ENCODE results near the gene RECK. TPM values are rescaled to one million over a fixed set of nuclear protein-coding genes. Genes with fewer than 3 reads are reported as not detected.
"Not testable (repeated sequence)": the region's sequence is repeated elsewhere in the genome, so short reads cannot be mapped to it uniquely, and the experiment has no call there.

RECK gene
- total RNA-seq, 1 donor from 2014 or later = 5.7 TPM

DNA sequence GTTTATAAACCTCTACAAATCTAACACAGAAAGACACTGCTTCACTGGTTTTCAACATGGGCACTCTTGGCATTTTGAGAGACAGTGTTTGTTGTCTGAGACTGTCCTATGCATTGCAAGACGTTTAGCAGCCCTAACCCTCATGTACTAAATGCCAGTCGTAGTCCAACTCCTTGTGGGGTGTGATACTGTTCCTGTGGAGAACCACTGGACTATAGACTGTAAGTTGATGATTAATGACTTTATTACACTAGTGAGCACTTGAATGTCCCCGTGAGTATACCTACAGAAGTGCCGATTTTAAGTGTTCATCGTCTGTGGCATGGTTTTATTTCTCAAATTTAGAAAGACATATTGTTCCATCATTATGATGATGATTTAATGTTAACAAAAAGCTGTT, 46.2 kb downstream of the RECK start:
- no peak overlapping the region for H3K4me3 ChIP-seq (ENCODE audit: low read depth, low read length)
- no peak for DNase-seq (ENCODE audit: low read depth)
- TF ChIP-seq, protein P1, sequence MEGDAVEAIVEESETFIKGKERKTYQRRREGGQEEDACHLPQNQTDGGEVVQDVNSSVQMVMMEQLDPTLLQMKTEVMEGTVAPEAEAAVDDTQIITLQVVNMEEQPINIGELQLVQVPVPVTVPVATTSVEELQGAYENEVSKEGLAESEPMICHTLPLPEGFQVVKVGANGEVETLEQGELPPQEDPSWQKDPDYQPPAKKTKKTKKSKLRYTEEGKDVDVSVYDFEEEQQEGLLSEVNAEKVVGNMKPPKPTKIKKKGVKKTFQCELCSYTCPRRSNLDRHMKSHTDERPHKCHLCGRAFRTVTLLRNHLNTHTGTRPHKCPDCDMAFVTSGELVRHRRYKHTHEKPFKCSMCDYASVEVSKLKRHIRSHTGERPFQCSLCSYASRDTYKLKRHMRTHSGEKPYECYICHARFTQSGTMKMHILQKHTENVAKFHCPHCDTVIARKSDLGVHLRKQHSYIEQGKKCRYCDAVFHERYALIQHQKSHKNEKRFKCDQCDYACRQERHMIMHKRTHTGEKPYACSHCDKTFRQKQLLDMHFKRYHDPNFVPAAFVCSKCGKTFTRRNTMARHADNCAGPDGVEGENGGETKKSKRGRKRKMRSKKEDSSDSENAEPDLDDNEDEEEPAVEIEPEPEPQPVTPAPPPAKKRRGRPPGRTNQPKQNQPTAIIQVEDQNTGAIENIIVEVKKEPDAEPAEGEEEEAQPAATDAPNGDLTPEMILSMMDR (conservative IDR thresholded peaks at IDR 0.05; ENCODE audit: low read depth, low read length) = no peak

DNA sequence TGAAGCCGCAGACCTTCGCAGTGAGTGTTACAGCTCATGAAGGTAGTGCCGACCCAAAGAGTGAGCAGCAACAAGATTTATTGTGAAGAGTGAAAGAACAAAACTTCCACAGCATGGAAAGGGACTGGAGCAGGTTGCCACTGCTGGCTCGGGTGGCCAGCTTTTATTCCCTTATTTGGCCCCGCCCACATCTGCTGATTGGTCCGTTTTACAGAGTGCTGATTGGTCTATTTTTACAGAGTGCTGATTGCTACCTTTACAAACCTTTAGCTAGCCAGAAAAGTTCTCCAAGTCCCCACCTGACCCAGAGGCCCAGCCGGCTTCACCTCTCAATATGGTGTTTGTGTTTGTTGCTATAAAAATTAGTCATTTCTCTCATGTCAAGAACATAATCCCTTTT, 49.7 kb downstream of the RECK start:
- TF ChIP-seq, protein P1 (conservative IDR thresholded peaks at IDR 0.05; ENCODE audit: low read depth, low read length) = no peak
- DNase-seq (ENCODE audit: low read depth) = no peak
- H3K4me3 ChIP-seq (ENCODE audit: low read depth, low read length) = no peak overlapping the region

DNA sequence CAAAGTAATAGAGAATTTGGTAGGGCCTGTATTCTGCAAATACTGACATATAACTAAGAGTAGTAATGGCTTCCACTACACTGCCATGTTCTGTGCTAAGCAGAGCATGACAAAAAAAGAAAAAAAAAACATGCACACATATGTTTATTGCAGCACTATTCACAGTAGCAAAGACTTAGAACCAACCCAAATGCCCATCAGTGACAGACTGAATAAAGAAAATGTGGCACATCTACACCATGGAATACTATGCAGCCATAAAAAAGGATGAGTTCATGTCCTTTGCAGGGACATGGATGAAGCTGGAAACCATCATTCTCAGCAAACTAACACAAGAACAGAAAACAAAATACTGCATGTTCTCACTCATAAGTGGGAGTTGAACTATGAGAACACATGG, 50.3 kb downstream of the RECK start:
- not testable (repeated sequence) for DNase-seq (ENCODE audit: low read depth)

DNA sequence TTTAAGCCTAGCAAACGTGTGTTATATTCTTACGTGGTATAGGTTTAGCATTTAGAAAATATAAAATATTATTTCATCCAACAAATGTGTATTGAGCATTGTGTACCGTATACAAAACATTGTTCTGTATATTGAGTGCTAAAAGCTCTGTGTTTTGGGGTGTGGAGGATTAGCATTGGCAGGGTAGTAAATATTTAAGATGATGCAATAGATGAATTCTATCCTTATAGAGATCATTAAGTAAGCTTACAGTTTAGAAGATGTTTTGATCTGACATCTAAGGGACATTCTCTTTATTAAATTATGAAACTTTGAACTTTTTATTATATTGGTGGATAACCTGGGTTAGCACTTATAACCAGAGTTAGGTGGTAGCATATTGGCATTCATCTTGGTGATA, 51.3 kb downstream of the RECK start:
- no peak overlapping the region for H3K4me3 ChIP-seq (ENCODE audit: low read depth, low read length)
- TF ChIP-seq, protein P1 (conservative IDR thresholded peaks at IDR 0.05; ENCODE audit: low read depth, low read length) = no peak
- DNase-seq (ENCODE audit: low read depth) = no peak

More for the DNA sequence above, 50.3 kb downstream of the RECK start:
- H3K4me3 ChIP-seq (ENCODE audit: low read depth, low read length) = not testable (repeated sequence)

DNA sequence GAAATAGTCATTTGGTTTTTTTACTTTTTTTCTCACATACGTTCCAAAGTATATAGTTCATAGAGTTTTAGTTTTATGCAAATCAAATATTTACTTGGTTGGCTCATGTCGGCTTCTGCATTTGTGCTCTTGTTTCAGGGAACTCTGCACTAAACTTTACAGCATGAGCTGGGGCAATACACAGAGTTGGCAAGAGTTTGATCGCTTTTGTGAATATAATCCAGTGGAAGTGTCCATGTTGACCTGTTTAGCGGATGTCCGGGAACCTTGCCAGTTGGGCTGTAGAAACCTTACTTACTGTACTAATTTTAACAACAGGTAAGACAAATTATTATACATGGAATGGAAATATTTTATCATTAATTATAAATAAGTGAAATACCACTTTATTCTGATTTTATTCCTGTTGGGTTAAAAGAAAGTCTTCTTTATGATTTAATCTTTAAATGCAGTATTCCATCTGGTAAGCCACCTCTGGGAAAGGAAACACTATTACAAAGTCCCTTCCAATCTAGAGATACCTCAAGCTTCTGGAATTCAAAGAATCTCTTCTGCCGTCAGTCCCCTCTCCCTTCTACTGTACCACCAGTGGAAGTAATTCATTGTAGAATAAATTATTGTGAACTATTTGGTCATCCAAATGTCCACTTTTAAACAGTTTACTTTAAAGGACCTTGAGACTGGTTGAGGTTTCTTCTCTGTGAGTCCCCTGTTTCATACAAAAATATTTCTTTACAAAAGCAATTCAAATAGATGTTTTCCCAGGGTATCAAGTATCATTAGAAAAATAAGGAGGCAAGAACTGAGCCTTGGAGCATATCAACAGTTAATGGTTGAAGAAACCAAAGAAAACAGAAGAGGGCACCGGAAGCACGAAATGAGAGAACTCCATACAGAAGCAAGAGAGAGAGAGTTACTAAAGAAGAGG, 54.6 kb downstream of the RECK start:
- TF ChIP-seq, protein P1 (conservative IDR thresholded peaks at IDR 0.05; ENCODE audit: low read depth, low read length) = peak; percentile 17
- peak; percentile 67 for DNase-seq (ENCODE audit: low read depth)
- H3K4me3 ChIP-seq (ENCODE audit: low read depth, low read length) = no peak overlapping the region

DNA sequence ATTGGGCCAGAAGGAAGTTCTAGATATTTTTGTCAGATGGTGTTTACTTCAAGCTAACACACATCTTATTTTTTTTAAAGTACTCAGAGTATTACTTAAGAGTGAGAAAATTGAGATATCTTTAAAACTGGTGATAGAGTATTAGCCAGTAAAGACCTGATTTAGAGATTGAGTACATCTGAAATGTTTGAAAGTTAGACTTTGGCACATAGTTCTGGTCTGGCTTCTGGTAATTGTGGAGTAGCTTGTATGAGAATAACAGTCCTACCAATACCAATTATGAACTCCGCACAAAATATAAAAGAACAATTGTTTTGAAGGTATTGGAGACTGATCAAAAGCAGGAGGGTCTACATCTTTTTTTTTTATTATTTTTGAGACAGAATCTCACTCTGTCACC, 55.3 kb downstream of the RECK start:
- no peak overlapping the region for H3K4me3 ChIP-seq (ENCODE audit: low read depth, low read length)
- TF ChIP-seq, protein P1 (conservative IDR thresholded peaks at IDR 0.05; ENCODE audit: low read depth, low read length) = no peak
- DNase-seq (ENCODE audit: low read depth) = no peak

DNA sequence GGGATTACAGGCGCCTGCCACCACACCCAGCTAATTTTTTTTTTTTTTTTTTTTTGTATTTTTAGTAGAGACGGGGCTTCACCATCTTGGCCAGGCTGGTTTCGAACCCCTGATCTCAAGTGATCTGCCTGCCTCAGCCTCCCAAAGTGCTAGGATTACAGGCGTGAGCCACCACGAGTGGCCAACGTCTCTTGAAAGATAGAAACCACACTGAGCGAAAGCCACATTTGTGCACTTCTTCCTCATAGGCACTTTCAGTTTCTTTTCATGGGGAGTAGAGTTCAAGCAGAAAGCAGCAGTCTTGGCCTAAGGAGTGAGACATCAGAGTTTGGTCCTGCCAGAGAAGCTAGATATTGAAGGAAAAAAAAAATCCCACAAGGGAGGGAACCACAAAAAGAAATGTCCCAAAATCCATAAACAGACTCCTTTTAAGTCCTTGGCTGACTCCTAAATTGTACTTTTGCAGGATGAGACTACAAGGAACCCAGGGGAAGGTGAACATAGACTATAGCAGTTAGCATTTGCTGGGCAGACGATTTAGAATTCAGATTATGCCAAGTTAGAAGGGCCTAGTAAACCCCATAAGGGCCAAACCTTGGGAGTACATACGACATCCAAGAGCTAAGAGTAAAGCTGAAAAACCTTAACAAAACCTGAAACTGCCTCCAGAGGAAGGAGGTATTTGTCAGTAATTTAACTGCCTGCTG, 55.9 kb downstream of the RECK start:
- H3K4me3 ChIP-seq (ENCODE audit: low read depth, low read length) = no peak overlapping the region
- no peak for DNase-seq (ENCODE audit: low read depth)
- TF ChIP-seq, protein P1 (conservative IDR thresholded peaks at IDR 0.05; ENCODE audit: low read depth, low read length) = no peak

All from epithelial cell of proximal tubule (primary cell).